NB4 (cell line): ENCODE data around the gene HABP4.

ENCODE experiments used
- CTCF ChIP-seq: IDR thresholded peaks from one replicate; pipeline ENCODE4 v1.5.1; 2012; ENCODE audit warnings: low read depth, low read length
- MYC ChIP-seq: IDR thresholded peaks from 2 replicates; pipeline ENCODE4 v1.6.1; 2011; ENCODE audit warnings: low read depth, low read length
- POLR2A ChIP-seq: IDR thresholded peaks from 2 replicates; pipeline ENCODE4 v1.6.1; 2011; ENCODE audit warnings: mild to moderate bottlenecking; ENCODE audit not compliant: insufficient read length; ENCODE audit errors: extremely low read depth

GRCh38 chr9:96461336-96461735 is 11.4 kb downstream of the HABP4 start:
- TF ChIP-seq CTCF (no peak), POLR2A (no peak), MYC (no peak)
